Neural cell (in vitro differentiated cells): ENCODE results near the gene MIB1. TPM values are rescaled to one million over a fixed set of nuclear protein-coding genes. Genes with fewer than 3 reads are reported as not detected.

Experiments
- H2AFZ ChIP-seq: fragments of 200-600, 300-800 bp; sonication (generic), shearing (Covaris generic); 2 replicates; pipeline ENCODE4 v1.6.0; 2014; ENCODE audit warnings: low read depth, mild to moderate bottlenecking, antibody characterized with exemption, low read length, moderate library complexity
- H3F3A ChIP-seq: fragments of 200-600 bp; shearing (Covaris generic); 2 replicates; pipeline ENCODE4 v1.6.1; 2016; ENCODE audit warnings: mild to moderate bottlenecking, moderate library complexity, mixed read lengths, antibody characterized with exemption, low read length; ENCODE audit not compliant: insufficient read depth, poor library complexity, severe bottlenecking
- H3K27ac ChIP-seq: fragments of 200-600, 300-800 bp; sonication (generic), shearing (Covaris generic); 2 replicates; pipeline ENCODE4 v1.5.1; 2014; ENCODE audit warnings: mild to moderate bottlenecking, low read length, moderate library complexity
- H3K27me3 ChIP-seq: fragments of 300-800, 200-600 bp; sonication (generic), shearing (Covaris generic); 2 replicates; pipeline ENCODE4 v1.6.0; 2014; ENCODE audit warnings: mild to moderate bottlenecking, low read depth, low read length, moderate library complexity; ENCODE audit not compliant: insufficient read depth
- H3K36me3 ChIP-seq: fragments of 300-800, 200-600 bp; sonication (generic), shearing (Covaris generic); 2 replicates; pipeline ENCODE4 v1.5.1; 2014; ENCODE audit warnings: mild to moderate bottlenecking, antibody characterized with exemption, low read length, moderate library complexity; ENCODE audit not compliant: insufficient read depth
- H3K4me2 ChIP-seq: fragments of 300-800, 200-600 bp; sonication (generic), shearing (Covaris generic); 2 replicates; pipeline ENCODE4 v1.6.0; 2014; ENCODE audit warnings: mild to moderate bottlenecking, low read length
- H3K4me3 ChIP-seq: fragments of 300-800, 200-600 bp; sonication (generic), shearing (Covaris generic); 2 replicates; pipeline ENCODE4 v1.5.1; 2014; ENCODE audit warnings: mild to moderate bottlenecking, low read length, moderate library complexity
- H3K79me2 ChIP-seq: fragments of 200-600 bp; shearing (Covaris generic); replicated peaks from 2 replicates; pipeline ENCODE4 v1.6.0; 2014; ENCODE audit warnings: mild to moderate bottlenecking, low read length, moderate library complexity; ENCODE audit not compliant: insufficient read depth
- H3K9ac ChIP-seq: fragments of 300-800, 200-600 bp; sonication (generic), shearing (Covaris generic); 2 replicates; pipeline ENCODE4 v1.6.1; 2016; ENCODE audit warnings: mild to moderate bottlenecking, low read length, mixed read lengths
- H3K9me2 ChIP-seq: fragments of 200-600 bp; shearing (Covaris generic); 2 replicates; pipeline ENCODE4 v1.6.1; 2016; ENCODE audit warnings: mild to moderate bottlenecking, low read length, mixed read lengths; ENCODE audit not compliant: insufficient read depth
- H3K9me3 ChIP-seq: fragments of 200-600, 300-800 bp; sonication (generic), shearing (Covaris generic); 2 replicates; pipeline ENCODE4 v1.6.1; 2016; ENCODE audit warnings: mild to moderate bottlenecking, mixed run types, low read length, moderate library complexity, mixed read lengths
- H4K20me1 ChIP-seq: fragments of 200-600 bp; shearing (Covaris generic); 2 replicates; pipeline ENCODE4 v1.6.1; 2016; ENCODE audit warnings: mild to moderate bottlenecking, mixed run types; ENCODE audit not compliant: insufficient read depth
- CTCF ChIP-seq: fragments of 450-650 bp; IDR thresholded peaks from 2 replicates; pipeline ENCODE4 v1.5.1; 2014; ENCODE audit warnings: antibody characterized with exemption, mild to moderate bottlenecking, moderate library complexity; ENCODE audit not compliant: poor library complexity, severe bottlenecking
- EP300 ChIP-seq: fragments of 450-650 bp; conservative IDR thresholded peaks from 2 replicates; pipeline ENCODE4 v1.6.1; 2014; ENCODE audit warnings: antibody characterized with exemption, mild to moderate bottlenecking, moderate library complexity; ENCODE audit not compliant: poor library complexity, severe bottlenecking
- EZH2 ChIP-seq: fragments of 200-600, 300-800 bp; shearing (Covaris generic), sonication (generic); IDR thresholded peaks from 2 replicates; pipeline ENCODE4 v1.6.1; 2014; ENCODE audit warnings: antibody characterized with exemption, low read length, borderline replicate concordance, mild to moderate bottlenecking; ENCODE audit not compliant: insufficient read depth, poor library complexity, severe bottlenecking
- MXI1 ChIP-seq: fragments of 450-650 bp; conservative IDR thresholded peaks from 2 replicates; pipeline ENCODE4 v1.6.1; 2014; ENCODE audit warnings: antibody characterized with exemption, mild to moderate bottlenecking; ENCODE audit not compliant: poor library complexity, severe bottlenecking
- POLR2AphosphoS5 ChIP-seq: IDR thresholded peaks from 2 replicates; pipeline ENCODE4 v1.6.1; 2012
- RAD21 ChIP-seq: fragments of 450-650 bp; conservative IDR thresholded peaks from 2 replicates; pipeline ENCODE4 v1.6.1; 2014; ENCODE audit warnings: antibody characterized with exemption, mild to moderate bottlenecking, moderate library complexity
- REST ChIP-seq: IDR thresholded peaks from 2 replicates; pipeline ENCODE4 v1.6.1; 2012; ENCODE audit warnings: borderline replicate concordance
- SMC3 ChIP-seq: fragments of 450-650 bp; conservative IDR thresholded peaks from 2 replicates; pipeline ENCODE4 v1.6.1; 2014; ENCODE audit warnings: antibody characterized with exemption, mild to moderate bottlenecking, moderate library complexity; ENCODE audit not compliant: poor library complexity
- TAF1 ChIP-seq: IDR thresholded peaks from 2 replicates; pipeline ENCODE4 v1.6.1; 2012; ENCODE audit warnings: low read depth
- polyA plus RNA-seq: library from polyadenylated mRNA; depleted of rRNA; stranded (reverse); fragments of >200 nt; gene quantifications from 2 replicates; pipeline ENCODE4 v1.2.3, GENCODE V29; 2014

MIB1 gene
- polyA plus RNA-seq, 1 donor from 2014 or later: 68.3 TPM

- Histone ChIP-seq H3K4me3 (no peak overlapping the region), H3K27me3 (no peaks in the 10 kb centered on the region)
- TF ChIP-seq MXI1 (no peak), TAF1 (no peak), CTCF (no peak), EP300 (no peak), EZH2 (no peak), SMC3 (no peak)
These were observed 112.4 kb downstream of the MIB1 start for GRCh38 chr18:21853016-21853415.

DNA sequence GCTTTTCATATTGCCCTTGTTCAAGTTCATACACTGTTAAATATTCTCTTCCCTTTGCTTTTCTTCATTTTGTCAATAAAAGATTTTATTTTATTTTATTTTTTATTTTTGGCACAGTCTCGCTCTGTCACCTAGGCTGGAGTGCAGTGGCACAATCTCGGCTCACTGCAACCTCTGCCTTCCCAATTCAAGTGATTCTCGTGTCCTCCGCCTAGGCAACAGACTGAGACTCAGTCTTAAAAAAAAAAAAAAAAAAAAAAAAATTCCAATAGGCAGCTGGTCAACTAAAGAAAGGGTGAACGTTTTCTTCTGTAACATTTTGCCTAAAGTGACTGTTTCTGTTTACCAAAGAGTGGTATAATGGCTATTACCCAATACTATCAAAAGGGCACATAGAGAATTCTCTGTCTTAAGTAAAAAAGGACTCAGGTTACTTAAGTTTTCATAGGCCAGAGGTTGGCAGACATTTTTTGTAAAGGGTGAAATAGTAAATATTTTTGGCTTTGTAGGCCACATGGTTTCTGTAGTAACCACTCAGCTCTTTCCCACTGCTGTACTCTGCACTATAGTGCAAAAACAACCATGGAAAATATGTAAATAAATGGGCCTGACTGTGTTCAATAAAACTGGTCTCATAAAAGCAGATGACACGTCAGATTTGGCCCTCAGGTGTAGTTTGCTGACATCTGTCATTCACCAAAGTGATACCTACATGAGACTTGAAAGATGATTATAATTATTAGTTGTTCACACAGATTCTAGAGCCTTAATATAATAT, 113.4 kb downstream of the MIB1 start:
- no peaks in the 10 kb centered on the region for H3K79me2 ChIP-seq
- TF ChIP-seq EP300: no peak
- no peak for TF ChIP-seq MXI1
- TF ChIP-seq CTCF: no peak
- no peak for TF ChIP-seq EZH2
- peaks cover 3% of the 10 kb centered on the region for H3F3A ChIP-seq
- no peak overlapping the region for H3K4me3 ChIP-seq
- no peaks in the 10 kb centered on the region for H4K20me1 ChIP-seq
- no peak overlapping the region for H3K9ac ChIP-seq
- no peaks in the 10 kb centered on the region for H3K9me2 ChIP-seq
- peaks cover 8% of the 10 kb centered on the region for H3K36me3 ChIP-seq
- no peaks in the 10 kb centered on the region for H3K9me3 ChIP-seq
- no peak overlapping the region for H3K27ac ChIP-seq
- H2AFZ ChIP-seq: no peak overlapping the region
- no peaks in the 10 kb centered on the region for H3K27me3 ChIP-seq
- no peak overlapping the region for H3K4me2 ChIP-seq

More at GRCh38 chr18:21853016-21853415, 112.4 kb downstream of the MIB1 start:
- Histone ChIP-seq H3K4me2 (no peak overlapping the region), H3K9me2 (no peaks in the 10 kb centered on the region), H2AFZ (no peak overlapping the region), H3K79me2 (no peaks in the 10 kb centered on the region), H3K36me3 (peaks cover 5% of the 10 kb centered on the region), H3K9me3 (no peaks in the 10 kb centered on the region), H3K27ac (no peak overlapping the region), H3F3A (peaks cover under 1% of the 10 kb centered on the region), H4K20me1 (no peaks in the 10 kb centered on the region), H3K9ac (no peak overlapping the region)

DNA sequence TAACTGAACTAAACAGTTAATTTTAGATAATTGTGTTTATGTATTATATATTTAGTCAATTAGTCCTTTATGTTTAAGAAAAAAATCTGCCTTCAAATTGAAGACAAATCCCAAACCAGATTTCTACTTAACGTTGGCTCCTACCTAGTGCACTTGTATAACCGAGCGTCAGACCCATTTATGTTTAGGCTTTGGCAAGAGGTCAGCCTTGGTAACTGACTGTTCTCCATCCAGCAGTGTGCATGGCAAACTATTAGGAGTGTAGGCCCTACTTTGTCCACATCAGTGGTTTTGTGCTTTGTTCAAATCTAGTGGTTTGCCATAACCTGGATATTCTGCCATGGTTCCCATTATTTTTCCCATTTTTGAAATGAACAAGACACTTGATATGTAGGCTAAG, 114.8 kb downstream of the MIB1 start:
- Histone ChIP-seq H3K27ac (no peak overlapping the region), H2AFZ (no peak overlapping the region)

More for the DNA sequence above, 114.8 kb downstream of the MIB1 start:
- peaks cover 3% of the 10 kb centered on the region for H3F3A ChIP-seq
- H3K4me2 ChIP-seq: no peak overlapping the region
- TF ChIP-seq EP300: no peak
- TF ChIP-seq RAD21: no peak
- TF ChIP-seq POLR2AphosphoS5: no peak
- TF ChIP-seq CTCF: no peak
- TF ChIP-seq TAF1: no peak
- no peak for TF ChIP-seq EZH2
- no peak for TF ChIP-seq MXI1
- no peak for TF ChIP-seq SMC3
- no peak for TF ChIP-seq REST
- H3K9ac ChIP-seq: no peak overlapping the region
- no peak overlapping the region for H3K4me3 ChIP-seq
- no peaks in the 10 kb centered on the region for H3K9me3 ChIP-seq
- peaks cover 8% of the 10 kb centered on the region for H3K36me3 ChIP-seq
- no peaks in the 10 kb centered on the region for H3K79me2 ChIP-seq
- H3K9me2 ChIP-seq: no peaks in the 10 kb centered on the region
- no peaks in the 10 kb centered on the region for H3K27me3 ChIP-seq
- H4K20me1 ChIP-seq: no peaks in the 10 kb centered on the region
